Vagina (tissue), 2 donors: ENCODE measurements around the gene CCDC18. TPM values are rescaled to one million over a fixed set of nuclear protein-coding genes. Genes with fewer than 3 reads are reported as not detected.
"Not testable (repeated sequence)": the region's sequence is repeated elsewhere in the genome, so short reads cannot be mapped to it uniquely, and the experiment has no call there.

Experiments used
- DNase-seq, 2 donors: peaks; one replicate each; pipeline ENCODE4 v3.0.0-alpha.2; 2017; ENCODE audit errors: extremely low spot score in 2 of 2
- H3K27ac ChIP-seq: fragments of 200-600 bp; sonication (generic); one replicate; pipeline ENCODE4 v1.5.1; 2019
- H3K27me3 ChIP-seq: fragments of 200-600 bp; sonication (generic); one replicate; pipeline ENCODE4 v1.5.1; 2019
- H3K36me3 ChIP-seq, 2 donors: fragments of 200-600 bp; sonication (generic); one replicate each; pipeline ENCODE4 v1.5.1; 2017 to 2019
- H3K4me1 ChIP-seq: fragments of 200-600 bp; sonication (generic); one replicate; pipeline ENCODE4 v1.5.1; 2019
- H3K4me3 ChIP-seq, 2 donors: fragments of 200-600 bp; sonication (generic); 1 replicate in 1 of 2; 2 replicates in 1 of 2; pipeline ENCODE4 v1.5.1; 2016 to 2019
- H3K9me3 ChIP-seq: fragments of 200-600 bp; sonication (generic); one replicate; pipeline ENCODE4 v1.5.1; 2019
- CTCF ChIP-seq, 3 experiments: fragments of 450-650 bp in 2 of 3; fragments of 200-600 bp in 1 of 3; sonication (generic) in 1 of 3; IDR thresholded peaks; one replicate each; pipeline ENCODE4 v1.5.1; 2017 to 2019; ENCODE audit warnings: antibody characterized with exemption in 3 of 3, mild to moderate bottlenecking in 2 of 3, moderate library complexity in 2 of 3
- POLR2A ChIP-seq, 2 donors: fragments of 450-650 bp; IDR thresholded peaks; one replicate each; pipeline ENCODE4 v1.6.1; 2017; ENCODE audit warnings: antibody characterized with exemption in 2 of 2, mild to moderate bottlenecking in 2 of 2, moderate library complexity in 2 of 2
- POLR2AphosphoS5 ChIP-seq, 2 donors: sonication (generic); formaldehyde crosslinking; IDR thresholded peaks; one replicate each; pipeline ENCODE4 v1.9.0; 2017; ENCODE audit warnings: antibody characterized with exemption in 2 of 2, mild to moderate bottlenecking in 2 of 2, low read depth in 1 of 2; ENCODE audit not compliant: insufficient read depth in 1 of 2
- intact Hi-C: fragments of 100-400 bp; cut with DNase I; formaldehyde crosslinking; loops from one replicate; pipeline ENCODE4 v1.15.1; 2023
- total RNA-seq: library from RNA; depleted of rRNA; stranded (reverse); fragments of >200 nt; gene quantifications from one replicate; pipeline ENCODE4 v1.2.3, GENCODE V29; 2016

The CCDC18 gene
- total RNA-seq, 1 donor from 2014 or later: 17.7 TPM

GRCh38 chr1:93275634-93276295, 95.2 kb downstream of the CCDC18 start:
- Histone ChIP-seq H3K4me3 (no peak overlapping the region), H3K27ac (no peak overlapping the region), H3K9me3 (no peaks in the 10 kb centered on the region), H3K36me3 (peaks cover 0 to 7% of the 10 kb centered on the region in 2 donors), H3K27me3 (no peaks in the 10 kb centered on the region), H3K4me1 (no peaks in the 10 kb centered on the region)
- intact Hi-C loops: loop anchor here (10.0 kb wide), 1 partner anchor 241 kb away; no protein-coding TSS in a partner anchor
- TF ChIP-seq CTCF (IDR thresholded peaks at IDR 0.05): no peak
- TF ChIP-seq POLR2AphosphoS5 (IDR thresholded peaks at IDR 0.05; ENCODE audit: insufficient read depth in 1 of 2, low read depth in 1 of 2): no peak
- no peak for TF ChIP-seq POLR2A (IDR thresholded peaks at IDR 0.05)
- no peak for DNase-seq

GRCh38 chr1:93277530-93277929, 97.0 kb downstream of the CCDC18 start:
- H3K4me3 ChIP-seq, H3K27ac ChIP-seq, H3K36me3 ChIP-seq, H3K4me1 ChIP-seq, H3K9me3 ChIP-seq, H3K27me3 ChIP-seq, DNase-seq: not testable (repeated sequence)
- intact Hi-C loops: loop anchor here (10.0 kb wide), 1 partner anchor 243 kb away; no protein-coding TSS in a partner anchor

- no peak for DNase-seq
- no peaks in the 10 kb centered on the region for H3K9me3 ChIP-seq
- H3K27ac ChIP-seq: no peak overlapping the region
- H3K27me3 ChIP-seq: no peaks in the 10 kb centered on the region
- H3K4me1 ChIP-seq: no peaks in the 10 kb centered on the region
- intact Hi-C loops: no loop called here
- no peaks in the 10 kb centered on the region for H3K36me3 ChIP-seq
- H3K4me3 ChIP-seq: no peak overlapping the region
- no peak for TF ChIP-seq POLR2A (IDR thresholded peaks at IDR 0.05)
- TF ChIP-seq CTCF (IDR thresholded peaks at IDR 0.05): no peak
- TF ChIP-seq POLR2AphosphoS5 (IDR thresholded peaks at IDR 0.05; ENCODE audit: insufficient read depth in 1 of 2, low read depth in 1 of 2): no peak
These were observed 103.0 kb downstream of the CCDC18 start for GRCh38 chr1:93283496-93283895.

- H3K36me3 ChIP-seq: no peaks in the 10 kb centered on the region
- intact Hi-C loops: no loop called here
- no peak for DNase-seq
- H3K9me3 ChIP-seq: no peaks in the 10 kb centered on the region
- no peaks in the 10 kb centered on the region for H3K27me3 ChIP-seq
- TF ChIP-seq CTCF (IDR thresholded peaks at IDR 0.05) (no peak), POLR2A (IDR thresholded peaks at IDR 0.05) (no peak), POLR2AphosphoS5 (IDR thresholded peaks at IDR 0.05; ENCODE audit: insufficient read depth in 1 of 2, low read depth in 1 of 2) (no peak)
- no peaks in the 10 kb centered on the region for H3K4me1 ChIP-seq
- H3K27ac ChIP-seq: no peak overlapping the region
- no peak overlapping the region for H3K4me3 ChIP-seq
These were observed 108.0 kb downstream of the CCDC18 start for GRCh38 chr1:93288558-93288957.

- Histone ChIP-seq H3K9me3 (no peaks in the 10 kb centered on the region), H3K4me3 (no peak overlapping the region), H3K36me3 (no peaks in the 10 kb centered on the region), H3K27me3 (no peaks in the 10 kb centered on the region), H3K27ac (no peak overlapping the region), H3K4me1 (no peaks in the 10 kb centered on the region)
- TF ChIP-seq POLR2AphosphoS5 (IDR thresholded peaks at IDR 0.05; ENCODE audit: insufficient read depth in 1 of 2, low read depth in 1 of 2) (no peak), CTCF (IDR thresholded peaks at IDR 0.05) (no peak), POLR2A (IDR thresholded peaks at IDR 0.05) (no peak)
- intact Hi-C loops: no loop called here
- DNase-seq: no peak
These were observed 116.1 kb downstream of the CCDC18 start for GRCh38 chr1:93296555-93297154.
